Trophoblast cell (in vitro differentiated cells and primary cell): ENCODE results near the gene GPC3.

ENCODE experiments used
- DNase-seq, 2 donors: peaks; one replicate each; pipeline ENCODE4 v3.0.0-alpha.2; 2016
- H2AFZ ChIP-seq: 2 replicates; pipeline ENCODE4 v1.6.1; 2013; ENCODE audit warnings: low read length, moderate library complexity, mild to moderate bottlenecking; ENCODE audit not compliant: insufficient read depth, poor library complexity
- H2AK5ac ChIP-seq: 2 replicates; pipeline ENCODE4 v1.6.1; 2013; ENCODE audit warnings: mild to moderate bottlenecking, low read length
- H2BK120ac ChIP-seq: 2 replicates; pipeline ENCODE4 v1.6.1; 2013; ENCODE audit warnings: low read length, mild to moderate bottlenecking, moderate library complexity; ENCODE audit not compliant: insufficient read depth, poor library complexity
- H2BK12ac ChIP-seq: 2 replicates; pipeline ENCODE4 v1.6.1; 2013; ENCODE audit warnings: mild to moderate bottlenecking, low read length, moderate library complexity
- H2BK5ac ChIP-seq: 2 replicates; pipeline ENCODE4 v1.6.1; 2013; ENCODE audit warnings: low read length, low read depth, moderate library complexity, mild to moderate bottlenecking; ENCODE audit not compliant: poor library complexity
- H3K14ac ChIP-seq: 2 replicates; pipeline ENCODE4 v1.6.1; 2013; ENCODE audit warnings: mild to moderate bottlenecking, low read length
- H3K18ac ChIP-seq: 2 replicates; pipeline ENCODE4 v1.6.1; 2013; ENCODE audit warnings: mild to moderate bottlenecking, low read length
- H3K23ac ChIP-seq: 2 replicates; pipeline ENCODE4 v1.6.1; 2013; ENCODE audit warnings: low read length
- H3K27ac ChIP-seq: 2 replicates; pipeline ENCODE4 v1.5.1; 2013; ENCODE audit warnings: low read depth, mild to moderate bottlenecking, inconsistent platforms, low read length, moderate library complexity
- H3K27me3 ChIP-seq: 2 replicates; pipeline ENCODE4 v1.6.1; 2013; ENCODE audit warnings: inconsistent platforms, mild to moderate bottlenecking, low read length, moderate library complexity; ENCODE audit not compliant: insufficient read depth
- H3K36me3 ChIP-seq, 2 experiments: 1 replicate in 1 of 2; 2 replicates in 1 of 2; pipeline ENCODE4 v1.6.1; 2013; ENCODE audit warnings: low read length in 2 of 2, mild to moderate bottlenecking in 2 of 2, moderate library complexity in 1 of 2; ENCODE audit not compliant: insufficient read depth in 2 of 2, control insufficient read depth in 1 of 2
- H3K4ac ChIP-seq: 2 replicates; pipeline ENCODE4 v1.6.1; 2013; ENCODE audit warnings: low read depth, mild to moderate bottlenecking, low read length, moderate library complexity
- H3K4me1 ChIP-seq, 2 experiments: 1 replicate in 1 of 2; 2 replicates in 1 of 2; pipeline ENCODE4 v1.6.1; 2013; ENCODE audit warnings: low read length in 2 of 2, mild to moderate bottlenecking in 2 of 2, moderate library complexity in 1 of 2; ENCODE audit not compliant: insufficient read depth in 2 of 2, control insufficient read depth in 1 of 2
- H3K4me2 ChIP-seq: 2 replicates; pipeline ENCODE4 v1.6.1; 2013; ENCODE audit warnings: inconsistent platforms, mild to moderate bottlenecking, low read length, moderate library complexity
- H3K4me3 ChIP-seq: 2 replicates; pipeline ENCODE4 v1.5.1; 2013; ENCODE audit warnings: mild to moderate bottlenecking, low read depth, low read length, inconsistent platforms
- H3K79me1 ChIP-seq: one replicate; pipeline ENCODE4 v1.6.1; 2013; ENCODE audit warnings: low read length
- H3K79me2 ChIP-seq: 2 replicates; pipeline ENCODE4 v1.6.1; 2013; ENCODE audit warnings: low read length, mild to moderate bottlenecking; ENCODE audit not compliant: control insufficient read depth, insufficient read depth, poor library complexity
- H3K9ac ChIP-seq: 2 replicates; pipeline ENCODE4 v1.6.1; 2013; ENCODE audit warnings: mild to moderate bottlenecking, low read length
- H3K9me3 ChIP-seq: 2 replicates; pipeline ENCODE4 v1.6.1; 2013; ENCODE audit warnings: low read depth, mild to moderate bottlenecking, control low read depth, inconsistent platforms, low read length; ENCODE audit not compliant: insufficient read depth
- H4K12ac ChIP-seq: 2 replicates; pipeline ENCODE4 v1.6.1; 2013; ENCODE audit warnings: low read depth, mild to moderate bottlenecking, low read length, moderate library complexity
- H4K8ac ChIP-seq: 2 replicates; pipeline ENCODE4 v1.6.1; 2013; ENCODE audit warnings: low read depth, mild to moderate bottlenecking, low read length, moderate library complexity
- H4K91ac ChIP-seq: one replicate; pipeline ENCODE4 v1.6.1; 2013; ENCODE audit warnings: low read depth, mild to moderate bottlenecking, low read length, moderate library complexity
- WGBS: extraction: QIAGEN DNeasy Blood & Tissue Kit; methylation state at CpG from one replicate; pipeline ENCODE4 v1.1.7; 2013; ENCODE audit warnings: missing lambda C conversion rate; ENCODE audit not compliant: insufficient read length, insufficient coverage; ENCODE audit errors: extremely low coverage; 5-methylcytosine and 5-hydroxymethylcytosine counted together

The GPC3 gene

DNA sequence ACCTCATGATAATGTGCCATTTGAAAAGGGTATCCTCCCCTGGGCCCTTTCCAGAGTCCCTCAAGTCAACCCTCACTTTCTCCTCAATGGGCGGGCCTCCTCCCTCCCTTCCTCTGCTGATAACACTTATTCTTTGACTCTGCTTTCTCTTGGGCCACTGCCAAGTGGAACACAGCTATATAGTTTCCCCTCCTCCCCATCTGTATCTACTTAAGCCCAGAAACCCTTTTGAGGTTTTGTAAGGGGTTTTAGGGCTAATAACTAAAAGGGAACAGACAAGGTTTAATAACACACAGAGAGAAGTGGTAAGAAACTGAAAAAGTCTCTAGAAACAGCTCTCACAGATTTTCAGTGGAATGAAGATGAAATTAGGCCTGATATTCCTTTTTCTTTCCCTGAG, 116.7 kb downstream of the GPC3 start:
- Histone ChIP-seq H3K9me3 (peaks cover 1% of the 10 kb centered on the region), H3K18ac (no peak overlapping the region), H3K79me1 (no peaks in the 10 kb centered on the region), H3K27me3 (no peaks in the 10 kb centered on the region), H3K27ac (no peak overlapping the region), H4K8ac (no peak overlapping the region), H3K79me2 (no peaks in the 10 kb centered on the region), H3K4me2 (no peak overlapping the region), H3K23ac (no peak overlapping the region), H3K36me3 (no peaks in the 10 kb centered on the region), H2BK12ac (no peak overlapping the region), H2BK120ac (no peak overlapping the region), H3K4me1 (no peaks in the 10 kb centered on the region), H4K91ac (no peak overlapping the region), H2AFZ (no peak overlapping the region), H3K9ac (no peak overlapping the region), H3K4ac (no peak overlapping the region), H3K4me3 (no peak overlapping the region), H4K12ac (no peak overlapping the region), H3K14ac (no peak overlapping the region), H2AK5ac (no peak overlapping the region), H2BK5ac (no peak overlapping the region)
- no peak for DNase-seq
- no CpG with 5 or more reads among the region's 1 CpG for WGBS

DNA sequence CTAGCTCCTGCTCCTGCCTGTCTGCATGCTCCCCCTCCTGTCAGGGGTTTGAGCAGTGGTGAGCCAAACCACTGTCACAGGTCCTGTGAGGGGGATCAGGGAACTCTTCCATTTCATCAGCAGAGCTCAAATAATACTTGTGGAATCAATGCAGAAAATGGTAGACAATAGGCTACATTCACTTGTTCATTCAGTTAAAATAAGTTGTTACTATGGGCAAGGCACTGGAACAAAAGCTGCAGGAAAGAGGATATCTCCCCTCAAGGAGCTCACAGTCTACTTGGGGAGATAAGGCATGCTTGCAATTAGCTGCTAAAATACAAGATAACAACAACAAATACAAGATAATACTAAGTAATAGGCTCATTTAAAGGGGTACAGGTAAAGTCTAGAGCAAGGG, 117.1 kb downstream of the GPC3 start:
- H3K27me3 ChIP-seq: no peaks in the 10 kb centered on the region

DNA sequence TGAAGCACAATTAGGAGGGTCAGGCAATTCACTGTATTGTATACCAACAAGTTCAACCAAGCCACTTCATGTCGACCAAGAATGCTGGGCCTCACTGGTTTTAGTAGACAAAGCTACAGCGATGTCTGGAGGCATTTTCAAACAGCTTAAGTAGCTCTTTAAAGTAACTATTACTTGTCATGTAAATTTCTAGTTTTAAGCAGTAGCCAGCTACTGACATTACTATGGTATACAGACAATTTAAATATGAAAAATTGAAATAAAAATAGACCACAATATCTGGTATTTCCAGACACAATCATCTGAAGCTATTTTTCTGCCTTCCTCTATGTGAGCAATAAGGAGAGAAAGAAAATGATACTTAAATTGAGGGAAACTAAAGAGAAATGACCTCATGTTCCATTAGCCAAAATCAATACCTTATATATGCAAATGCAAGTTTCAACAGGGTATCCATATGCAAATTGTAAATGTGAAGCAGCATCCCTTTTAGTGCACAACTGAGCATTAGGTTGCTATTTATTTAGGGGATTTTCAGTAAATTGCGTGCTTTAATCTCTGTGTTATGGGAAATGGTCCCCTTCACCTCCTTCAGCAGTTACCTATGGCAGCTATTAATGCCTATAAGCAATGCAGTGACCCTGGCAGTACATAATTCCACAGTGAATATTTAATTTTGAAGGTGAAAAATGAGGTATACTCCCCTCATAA, 119.5 kb downstream of the GPC3 start:
- Histone ChIP-seq H3K4me1 (no peaks in the 10 kb centered on the region), H2AFZ (no peak overlapping the region), H3K4me2 (no peak overlapping the region)

More for the DNA sequence above, 117.1 kb downstream of the GPC3 start:
- H2AK5ac ChIP-seq: no peak overlapping the region
- H3K9ac ChIP-seq: no peak overlapping the region
- H3K79me2 ChIP-seq: no peaks in the 10 kb centered on the region
- H4K12ac ChIP-seq: no peak overlapping the region
- H2BK12ac ChIP-seq: no peak overlapping the region
- peaks cover 1% of the 10 kb centered on the region for H3K9me3 ChIP-seq
- no peak overlapping the region for H4K8ac ChIP-seq
- H3K14ac ChIP-seq: no peak overlapping the region
- no peak overlapping the region for H3K23ac ChIP-seq
- DNase-seq: no peak
- no peak overlapping the region for H3K18ac ChIP-seq
- no peaks in the 10 kb centered on the region for H3K79me1 ChIP-seq
- no peak overlapping the region for H3K4me3 ChIP-seq
- no peak overlapping the region for H4K91ac ChIP-seq
- no peak overlapping the region for H3K27ac ChIP-seq
- no peaks in the 10 kb centered on the region for H3K4me1 ChIP-seq
- H3K4me2 ChIP-seq: no peak overlapping the region
- no peak overlapping the region for H2BK5ac ChIP-seq
- no peaks in the 10 kb centered on the region for H3K36me3 ChIP-seq
- no peak overlapping the region for H2BK120ac ChIP-seq
- H3K4ac ChIP-seq: no peak overlapping the region
- no peak overlapping the region for H2AFZ ChIP-seq

DNA sequence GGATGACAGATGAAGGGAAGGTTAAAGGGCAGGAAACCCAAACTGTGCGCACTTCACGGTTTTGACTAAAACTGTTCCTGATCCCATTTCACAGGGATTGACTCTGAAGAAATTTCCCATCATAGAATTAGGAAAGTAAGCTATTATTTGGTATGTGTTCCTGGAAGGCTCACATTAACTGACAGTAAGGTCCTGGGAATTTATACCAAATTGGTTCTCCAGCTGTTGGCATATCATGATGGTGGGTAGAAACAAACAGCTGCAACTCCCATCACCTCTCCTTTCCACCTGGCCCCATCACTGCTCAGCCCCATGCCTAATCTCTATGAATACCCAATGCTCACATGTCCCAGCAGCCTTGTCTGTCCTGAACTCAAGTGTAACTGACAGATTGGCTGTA, 121.2 kb downstream of the GPC3 start:
- Histone ChIP-seq H2BK5ac (no peak overlapping the region), H3K79me1 (no peaks in the 10 kb centered on the region), H2AK5ac (no peak overlapping the region), H2AFZ (no peak overlapping the region), H3K9me3 (peaks cover 1% of the 10 kb centered on the region), H3K4me1 (no peaks in the 10 kb centered on the region), H3K27ac (no peak overlapping the region), H3K79me2 (no peaks in the 10 kb centered on the region), H4K91ac (no peak overlapping the region), H3K36me3 (no peaks in the 10 kb centered on the region), H3K4ac (no peak overlapping the region), H3K9ac (no peak overlapping the region), H4K12ac (no peak overlapping the region), H2BK12ac (no peak overlapping the region), H3K14ac (no peak overlapping the region), H3K4me3 (no peak overlapping the region), H3K4me2 (no peak overlapping the region), H3K23ac (no peak overlapping the region), H3K27me3 (no peaks in the 10 kb centered on the region), H2BK120ac (no peak overlapping the region), H4K8ac (no peak overlapping the region), H3K18ac (no peak overlapping the region)
- DNase-seq: no peak
- WGBS: no CpG with 5 or more reads among the region's 2 CpGs

More for the DNA sequence above, 119.5 kb downstream of the GPC3 start:
- no peaks in the 10 kb centered on the region for H3K27me3 ChIP-seq
- no peak overlapping the region for H4K8ac ChIP-seq
- H2BK120ac ChIP-seq: no peak overlapping the region
- H4K91ac ChIP-seq: no peak overlapping the region
- H3K27ac ChIP-seq: no peak overlapping the region
- no peaks in the 10 kb centered on the region for H3K36me3 ChIP-seq
- H3K79me2 ChIP-seq: no peaks in the 10 kb centered on the region
- H3K4ac ChIP-seq: no peak overlapping the region
- WGBS: no CpG with 5 or more reads among the region's 3 CpGs
- H3K23ac ChIP-seq: no peak overlapping the region
- no peak overlapping the region for H3K14ac ChIP-seq
- no peak for DNase-seq
- H3K9ac ChIP-seq: no peak overlapping the region
- H3K79me1 ChIP-seq: no peaks in the 10 kb centered on the region
- H3K4me3 ChIP-seq: no peak overlapping the region
- no peak overlapping the region for H2AK5ac ChIP-seq
- H2BK5ac ChIP-seq: no peak overlapping the region
- no peak overlapping the region for H2BK12ac ChIP-seq
- H3K18ac ChIP-seq: no peak overlapping the region
- no peak overlapping the region for H4K12ac ChIP-seq
- H3K9me3 ChIP-seq: peaks cover 1% of the 10 kb centered on the region
